H1 (cell line): ENCODE data around the gene PDGFD. TPM values are rescaled to one million over a fixed set of nuclear protein-coding genes. Genes with fewer than 3 reads are reported as not detected.

Experiments used
- CTCF ChIA-PET: fragments of 300-600 bp; sonication (Branson Sonifier 250); formaldehyde crosslinking; loops from one replicate; lab custom pipeline; 2021; ENCODE audit not compliant: partially characterized antibody; lab: Charles Lee
- POLR2A ChIA-PET: fragments of 300-600 bp; sonication (Branson Sonifier 250); formaldehyde crosslinking; loops from one replicate; lab custom pipeline; 2021; ENCODE audit warnings: inconsistent platforms; ENCODE audit not compliant: partially characterized antibody; lab: Charles Lee
- DNase-seq, 2 experiments: peaks; one replicate each; pipeline versions ENCODE4 v3.0.0 to v3.0.0-alpha.2; 2010 to 2022; ENCODE audit warnings: low spot score in 2 of 2, low read depth in 1 of 2, mixed read lengths in 1 of 2
- FAIRE-seq: peaks from 2 replicates; lab custom pipeline; 2011; peaks lifted over from hg19 to GRCh38; lab: Jason Lieb, UNC
- H2AFZ ChIP-seq: 2 replicates; pipeline ENCODE4 v1.8.1; 2012; ENCODE audit warnings: low read length, inconsistent platforms
- H2AK5ac ChIP-seq: 2 replicates; pipeline ENCODE4 v1.6.1; 2013; ENCODE audit warnings: low read depth, low read length
- H2BK120ac ChIP-seq: replicated peaks from 2 replicates; pipeline ENCODE3; 2013; ENCODE audit warnings: low read depth, low read length, inconsistent platforms
- H2BK12ac ChIP-seq: 2 replicates; pipeline ENCODE4 v1.6.1; 2013; ENCODE audit warnings: low read depth, low read length
- H2BK15ac ChIP-seq: 2 replicates; pipeline ENCODE4 v1.6.1; 2013; ENCODE audit warnings: low read length
- H2BK20ac ChIP-seq: 2 replicates; pipeline ENCODE4 v1.6.1; 2013; ENCODE audit warnings: low read length
- H2BK5ac ChIP-seq: 2 replicates; pipeline ENCODE4 v1.6.1; 2013; ENCODE audit warnings: low read depth, low read length
- H3K14ac ChIP-seq: 2 replicates; pipeline ENCODE4 v1.6.1; 2013; ENCODE audit warnings: inconsistent platforms; ENCODE audit not compliant: insufficient read length
- H3K18ac ChIP-seq: 2 replicates; pipeline ENCODE4 v1.6.1; 2013; ENCODE audit warnings: low read length; ENCODE audit errors: extremely low read depth
- H3K23ac ChIP-seq: 2 replicates; pipeline ENCODE4 v1.6.1; 2013; ENCODE audit warnings: inconsistent platforms; ENCODE audit not compliant: insufficient read length
- H3K23me2 ChIP-seq: 2 replicates; pipeline ENCODE4 v1.6.1; 2013; ENCODE audit warnings: low read depth, low read length
- H3K27ac ChIP-seq: 2 replicates; pipeline ENCODE4 v1.6.1; 2011; ENCODE audit warnings: low read depth, low read length, inconsistent platforms
- H3K27me3 ChIP-seq, 4 experiments: replicated peaks in 1 of 4; 1 replicate in 1 of 4; 2 replicates in 3 of 4; pipeline versions ENCODE4 v1.6.1 to v1.8.1; 2011 to 2013; ENCODE audit warnings: low read length in 3 of 4, mild to moderate bottlenecking in 3 of 4, inconsistent platforms in 2 of 4, mixed read lengths in 2 of 4, moderate library complexity in 1 of 4; ENCODE audit not compliant: control insufficient read depth in 3 of 4, insufficient read depth in 3 of 4; ENCODE audit errors: extremely low read depth in 1 of 4
- H3K36me3 ChIP-seq, 4 experiments: 2 replicates each; pipeline versions ENCODE4 v1.6.1 to v1.8.1; 2011 to 2013; ENCODE audit warnings: mild to moderate bottlenecking in 4 of 4, low read length in 3 of 4, moderate library complexity in 2 of 4, control low read depth in 1 of 4, inconsistent platforms in 1 of 4; ENCODE audit not compliant: insufficient read depth in 4 of 4, control insufficient read depth in 2 of 4
- H3K4ac ChIP-seq: replicated peaks from 2 replicates; pipeline ENCODE3; 2013; ENCODE audit warnings: low read length, low read depth, mixed read lengths, inconsistent platforms; ENCODE audit not compliant: insufficient read length
- H3K4me1 ChIP-seq, 4 experiments: replicated peaks in 1 of 4; 1 replicate in 1 of 4; 2 replicates in 3 of 4; pipeline versions ENCODE4 v1.6.1 to v1.8.1; 2011 to 2013; ENCODE audit warnings: low read length in 3 of 4, inconsistent platforms in 2 of 4, mixed read lengths in 1 of 4; ENCODE audit not compliant: insufficient read depth in 4 of 4, control insufficient read depth in 3 of 4
- H3K4me2 ChIP-seq, 2 experiments: 2 replicates each; pipeline versions ENCODE4 v1.6.1 to v1.8.1; 2011 to 2013; ENCODE audit warnings: low read depth in 2 of 2, low read length in 2 of 2, control low read depth in 1 of 2, inconsistent platforms in 1 of 2, mild to moderate bottlenecking in 1 of 2; ENCODE audit not compliant: insufficient read depth in 1 of 2
- H3K4me3 ChIP-seq, 4 experiments: fragments of 200-600, 300-600 bp in 1 of 4; sonication (generic), shearing (Covaris generic), sonication (Bioruptor Twin) in 1 of 4; 2 replicates each; pipeline versions ENCODE4 v1.5.1 to v1.8.1; 2011 to 2016; ENCODE audit warnings: low read length in 4 of 4, low read depth in 3 of 4, control low read depth in 2 of 4, inconsistent platforms in 2 of 4, mild to moderate bottlenecking in 2 of 4, mixed read lengths in 1 of 4, moderate library complexity in 1 of 4; ENCODE audit not compliant: insufficient read depth in 2 of 4; ENCODE audit errors: extremely low read depth in 1 of 4
- H3K56ac ChIP-seq: replicated peaks from 2 replicates; pipeline ENCODE3; 2013; ENCODE audit warnings: low read depth, mild to moderate bottlenecking, mixed read lengths, low read length, inconsistent platforms; ENCODE audit not compliant: insufficient read length
- H3K79me1 ChIP-seq: 2 replicates; pipeline ENCODE4 v1.6.1; 2013; ENCODE audit warnings: low read depth, low read length, control low read depth
- H3K79me2 ChIP-seq, 2 experiments: 2 replicates each; pipeline versions ENCODE4 v1.6.1 to v1.8.1; 2012 to 2013; ENCODE audit warnings: low read length in 2 of 2, mild to moderate bottlenecking in 2 of 2, inconsistent platforms in 1 of 2; ENCODE audit not compliant: insufficient read depth in 2 of 2, control insufficient read depth in 1 of 2
- H3K9ac ChIP-seq, 4 experiments: replicated peaks in 1 of 4; 1 replicate in 1 of 4; 2 replicates in 3 of 4; pipeline versions ENCODE4 v1.6.1 to v1.8.1; 2011 to 2013; ENCODE audit warnings: low read depth in 3 of 4, low read length in 3 of 4, control low read depth in 2 of 4, mild to moderate bottlenecking in 2 of 4, moderate library complexity in 2 of 4, inconsistent platforms in 1 of 4; ENCODE audit errors: extremely low read depth in 1 of 4
- H3K9me3 ChIP-seq, 2 experiments: 2 replicates each; pipeline versions ENCODE4 v1.6.1 to v1.8.1; 2012 to 2013; ENCODE audit warnings: mild to moderate bottlenecking in 2 of 2, moderate library complexity in 2 of 2, control low read depth in 1 of 2, inconsistent platforms in 1 of 2, low read depth in 1 of 2, low read length in 1 of 2, mixed read lengths in 1 of 2; ENCODE audit not compliant: insufficient read depth in 2 of 2
- H4K20me1 ChIP-seq, 2 experiments: replicated peaks in 1 of 2; 2 replicates each; pipeline versions ENCODE3 to v1.8.1; 2011 to 2013; ENCODE audit warnings: inconsistent platforms in 2 of 2, low read length in 2 of 2, mild to moderate bottlenecking in 1 of 2; ENCODE audit not compliant: insufficient read depth in 2 of 2, control insufficient read depth in 1 of 2
- H4K5ac ChIP-seq: 2 replicates; pipeline ENCODE4 v1.6.1; 2013; ENCODE audit warnings: low read length, low read depth, mixed read lengths, inconsistent platforms; ENCODE audit not compliant: insufficient read length
- H4K8ac ChIP-seq: 2 replicates; pipeline ENCODE4 v1.8.0; 2013; ENCODE audit warnings: mild to moderate bottlenecking, moderate library complexity, low read length, inconsistent platforms; ENCODE audit not compliant: insufficient read depth; ENCODE audit errors: extremely low read depth
- H4K91ac ChIP-seq: replicated peaks from 2 replicates; pipeline ENCODE3; 2013; ENCODE audit warnings: low read length, mixed read lengths, inconsistent platforms; ENCODE audit not compliant: insufficient read length
- CBX5 ChIP-seq: fragments of 300-800, 300-1000 bp; sonication (generic); IDR thresholded peaks from 2 replicates; pipeline ENCODE4 v1.7.1; 2016; ENCODE audit warnings: antibody characterized with exemption, low read length, low read depth
- CEBPB ChIP-seq: IDR thresholded peaks from 2 replicates; pipeline ENCODE4 v1.6.1; 2012; ENCODE audit warnings: low read depth, low read length
- GABPA ChIP-seq: IDR thresholded peaks from 2 replicates; pipeline ENCODE4 v1.6.1; 2011; ENCODE audit warnings: mild to moderate bottlenecking, low read length, moderate library complexity, borderline replicate concordance; ENCODE audit not compliant: insufficient read depth
- USF2 ChIP-seq: IDR thresholded peaks from 2 replicates; pipeline ENCODE4 v1.6.1; 2011; ENCODE audit warnings: low read length, improper control_type of control experiment
- WGBS, 2 experiments: shearing (Covaris generic) in 1 of 2; methylation state at CpG; one replicate each; pipeline versions ENCODE4 v1.1.6 to v1.1.7; 2013 to 2015; ENCODE audit warnings: low lambda C conversion rate in 2 of 2, mixed read lengths in 2 of 2, inconsistent platforms in 1 of 2, low coverage in 1 of 2, missing lambda C conversion rate in 1 of 2; ENCODE audit not compliant: insufficient replicate concordance in 2 of 2, insufficient coverage in 1 of 2, insufficient read length in 1 of 2; ENCODE audit errors: extremely low coverage in 1 of 2, missing lambda C conversion rate in 1 of 2; 5-methylcytosine and 5-hydroxymethylcytosine counted together
- polyA plus RNA-seq, 7 experiments: library from polyadenylated mRNA; depleted of rRNA in 3 of 7; stranded (reverse) in 5 of 7; unstranded in 2 of 7; fragments of >200 nt in 5 of 7; fragments of 200-250 nt in 2 of 7; gene quantifications; 1 replicate in 5 of 7; 2 replicates in 1 of 7; 4 replicates in 1 of 7; pipeline versions ENCODE4 v1.2.1 to v1.2.3, GENCODE V29; 2011 to 2013; ENCODE audit warnings: missing spikeins in 2 of 7, mixed read lengths in 2 of 7
- total RNA-seq: library from RNA; stranded (reverse); fragmentation: NEBNext Ultra II Directional; extraction: Animal tissue kit (Norgen Biotek cat#: 25700); gene quantifications from 2 replicates; pipeline ENCODE4 v1.2.1, GENCODE V29; 2021

Gene PDGFD
- total and polyA plus RNA-seq, 2 of the 8 experiments (the other 6 are each of a cell fraction or from before 2014, with no cell fraction given): 1.1 to 3.9 TPM

GRCh38 chr11:104060004-104060794 is 103.7 kb downstream of the PDGFD start:
- Histone ChIP-seq H3K79me1 (no peaks in the 10 kb centered on the region), H3K4me2 (no peak overlapping the region), H2BK15ac (no peak overlapping the region), H3K4ac (no peak overlapping the region), H3K4me1 (0 out of 7 replicates have a peak, but pooled peaks cover 0 to 1% (median 0%) of the 10 kb centered on the region in 4 experiments), H4K5ac (no peak overlapping the region), H3K23me2 (no peaks in the 10 kb centered on the region), H3K4me3 (no peak overlapping the region), H2BK12ac (no peak overlapping the region), H3K18ac (no peak overlapping the region), H4K20me1 (no peaks in the 10 kb centered on the region), H3K27ac (no peak overlapping the region), H3K23ac (no peak overlapping the region), H2BK20ac (no peak overlapping the region), H2AK5ac (no peak overlapping the region), H4K91ac (no peak overlapping the region), H3K36me3 (no peaks in the 10 kb centered on the region), H3K27me3 (no peaks in the 10 kb centered on the region), H2AFZ (no peak overlapping the region), H3K79me2 (no peaks in the 10 kb centered on the region), H4K8ac (no peak overlapping the region), H2BK5ac (no peak overlapping the region), H3K9me3 (no peaks in the 10 kb centered on the region), H3K9ac (no peak overlapping the region), H3K14ac (no peak overlapping the region), H3K56ac (no peak overlapping the region), H2BK120ac (no peak overlapping the region)
- no peak for FAIRE-seq
- 91% methylated on average over 3 of the region's 3 CpGs; no CpG with 5 or more reads in 1 of the 2 experiments for WGBS, 2 experiments
- no peak for DNase-seq
- CTCF ChIA-PET: no interaction called here
- POLR2A ChIA-PET: interaction anchor here (0.8 to 1.0 kb wide), 2 partner anchors 12 to 55 kb away, joined by 3 read pairs; no protein-coding TSS in a partner anchor
- no peak for TF ChIP-seq CBX5
- TF ChIP-seq GABPA: no peak
- no peak for TF ChIP-seq CEBPB
- TF ChIP-seq USF2: no peak
